Activated CD8-positive, alpha-beta memory T cell treated with anti-CD3 and anti-CD28 coated beads for 4 hours (primary cell): ENCODE measurements around the gene NFE2L1.

ENCODE experiments used
- DNase-seq, 2 donors: peaks; one replicate each; pipeline ENCODE4 v3.0.0-alpha.2; 2020; ENCODE audit warnings: low read depth in 2 of 2

The NFE2L1 gene

DNA sequence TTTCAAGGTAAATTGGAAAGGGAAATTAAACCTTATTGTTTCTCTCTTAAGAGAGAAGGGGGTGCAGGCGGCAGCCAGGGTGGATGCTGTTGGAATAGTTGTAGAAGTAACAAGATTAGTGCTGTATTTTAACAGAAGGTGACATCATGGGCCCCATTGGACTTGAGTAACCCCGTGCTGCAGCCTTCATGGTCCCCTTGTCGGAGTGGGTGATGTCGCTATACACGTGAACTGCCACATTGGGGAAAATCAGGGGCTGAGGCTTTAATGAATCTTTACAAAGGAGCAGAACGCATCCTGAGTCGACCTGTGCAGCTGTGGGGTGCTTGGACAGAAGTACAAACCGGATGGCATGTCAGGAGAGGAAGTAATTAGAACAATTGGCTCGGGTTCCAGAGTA is 62.6 kb downstream of the NFE2L1 start:
- DNase-seq = no peak
